Skeletal muscle satellite cell (primary cell): Measurements from ENCODE around the gene RBBP4.

ENCODE experiments used
- H3K27me3 ChIP-seq: 2 replicates; pipeline ENCODE4 v1.7.0; 2013; ENCODE audit warnings: low read length; ENCODE audit not compliant: control insufficient read depth, insufficient read depth
- H3K36me3 ChIP-seq: 2 replicates; pipeline ENCODE4 v1.7.0; 2013; ENCODE audit warnings: mild to moderate bottlenecking, control low read depth, low read length; ENCODE audit not compliant: insufficient read depth
- H3K4me1 ChIP-seq: 2 replicates; pipeline ENCODE4 v1.7.0; 2013; ENCODE audit warnings: low read length; ENCODE audit not compliant: control insufficient read depth, insufficient read depth
- H3K4me2 ChIP-seq: 2 replicates; pipeline ENCODE4 v1.7.0; 2013; ENCODE audit warnings: mild to moderate bottlenecking, low read length
- H3K4me3 ChIP-seq: 2 replicates; pipeline ENCODE4 v1.7.0; 2013; ENCODE audit warnings: low read length
- H3K9ac ChIP-seq: 2 replicates; pipeline ENCODE4 v1.7.0; 2013; ENCODE audit warnings: mild to moderate bottlenecking, low read depth, low read length, moderate library complexity
- H3K9me3 ChIP-seq: replicated peaks from 2 replicates; pipeline ENCODE4 v1.7.0; 2013; ENCODE audit warnings: mild to moderate bottlenecking, control low read depth, low read length

RBBP4 gene

GRCh38 chr1:32715901-32716311 is 64.9 kb downstream of the RBBP4 start:
- Histone ChIP-seq H3K4me2 (no peak overlapping the region), H3K27me3 (no peaks in the 10 kb centered on the region), H3K36me3 (no peaks in the 10 kb centered on the region), H3K4me1 (peaks cover 3% of the 10 kb centered on the region), H3K9ac (no peak overlapping the region), H3K9me3 (no peaks in the 10 kb centered on the region), H3K4me3 (no peak overlapping the region)

GRCh38 chr1:32716312-32717148 is 65.5 kb downstream of the RBBP4 start:
- Histone ChIP-seq H3K36me3 (no peaks in the 10 kb centered on the region), H3K4me2 (no peak overlapping the region), H3K9ac (no peak overlapping the region), H3K27me3 (no peaks in the 10 kb centered on the region), H3K4me3 (no peak overlapping the region), H3K4me1 (peaks cover 3% of the 10 kb centered on the region), H3K9me3 (no peaks in the 10 kb centered on the region)

GRCh38 chr1:32717503-32717902 is 66.5 kb downstream of the RBBP4 start:
- no peak overlapping the region for H3K4me2 ChIP-seq
- no peaks in the 10 kb centered on the region for H3K27me3 ChIP-seq
- no peaks in the 10 kb centered on the region for H3K36me3 ChIP-seq
- H3K4me1 ChIP-seq: peaks cover 5% of the 10 kb centered on the region
- no peak overlapping the region for H3K4me3 ChIP-seq
- no peaks in the 10 kb centered on the region for H3K9me3 ChIP-seq
- H3K9ac ChIP-seq: no peak overlapping the region

GRCh38 chr1:32718036-32718435 is 67.0 kb downstream of the RBBP4 start:
- Histone ChIP-seq H3K27me3 (no peaks in the 10 kb centered on the region), H3K4me1 (peaks cover 5% of the 10 kb centered on the region), H3K9me3 (no peaks in the 10 kb centered on the region), H3K4me2 (no peak overlapping the region), H3K9ac (no peak overlapping the region), H3K4me3 (no peak overlapping the region), H3K36me3 (no peaks in the 10 kb centered on the region)

- H3K4me3 ChIP-seq: no peak overlapping the region
- H3K4me2 ChIP-seq: no peak overlapping the region
- H3K27me3 ChIP-seq: no peaks in the 10 kb centered on the region
- H3K9ac ChIP-seq: no peak overlapping the region
- H3K36me3 ChIP-seq: no peaks in the 10 kb centered on the region
- no peaks in the 10 kb centered on the region for H3K9me3 ChIP-seq
- H3K4me1 ChIP-seq: peaks cover 5% of the 10 kb centered on the region
Observed at GRCh38 chr1:32718527-32718926, 67.5 kb downstream of the RBBP4 start.

- Histone ChIP-seq H3K36me3 (no peaks in the 10 kb centered on the region), H3K27me3 (no peaks in the 10 kb centered on the region), H3K4me3 (no peak overlapping the region), H3K4me1 (peaks cover 9% of the 10 kb centered on the region), H3K4me2 (no peak overlapping the region), H3K9me3 (no peaks in the 10 kb centered on the region), H3K9ac (no peak overlapping the region)
Observed at GRCh38 chr1:32719681-32720275, 68.8 kb downstream of the RBBP4 start.

GRCh38 chr1:32724678-32725614 is 73.9 kb downstream of the RBBP4 start:
- peak overlapping the region; percentile 56 for H3K4me3 ChIP-seq

GRCh38 chr1:32725615-32725982 is 74.6 kb downstream of the RBBP4 start:
- Histone ChIP-seq H3K4me2 (peak overlapping the region; percentile 74), H3K4me3 (peak overlapping the region; percentile 30), H3K9ac (peak overlapping the region; percentile 8), H3K27me3 (no peaks in the 10 kb centered on the region), H3K9me3 (no peaks in the 10 kb centered on the region), H3K36me3 (no peaks in the 10 kb centered on the region), H3K4me1 (peaks cover 24% of the 10 kb centered on the region)

More at GRCh38 chr1:32724678-32725614, 73.9 kb downstream of the RBBP4 start:
- no peaks in the 10 kb centered on the region for H3K9me3 ChIP-seq
- peaks cover 20% of the 10 kb centered on the region for H3K4me1 ChIP-seq
- no peaks in the 10 kb centered on the region for H3K27me3 ChIP-seq
- H3K36me3 ChIP-seq: no peaks in the 10 kb centered on the region
- H3K9ac ChIP-seq: peak overlapping the region; percentile 31
- peak overlapping the region; percentile 74 for H3K4me2 ChIP-seq

- Histone ChIP-seq H3K4me1 (peaks cover 19% of the 10 kb centered on the region), H3K4me2 (no peak overlapping the region), H3K4me3 (no peak overlapping the region), H3K9ac (no peak overlapping the region), H3K9me3 (no peaks in the 10 kb centered on the region), H3K27me3 (no peaks in the 10 kb centered on the region), H3K36me3 (no peaks in the 10 kb centered on the region)
Observed at GRCh38 chr1:32727876-32728275, 76.9 kb downstream of the RBBP4 start.

GRCh38 chr1:32728413-32729077 is 77.5 kb downstream of the RBBP4 start:
- H3K4me2 ChIP-seq: no peak overlapping the region
- H3K9me3 ChIP-seq: no peaks in the 10 kb centered on the region
- H3K4me3 ChIP-seq: no peak overlapping the region
- no peak overlapping the region for H3K9ac ChIP-seq
- no peaks in the 10 kb centered on the region for H3K36me3 ChIP-seq
- H3K27me3 ChIP-seq: no peaks in the 10 kb centered on the region
- peaks cover 22% of the 10 kb centered on the region for H3K4me1 ChIP-seq
